ENCODE results near the gene LYPLA2. TPM values are rescaled to one million over a fixed set of nuclear protein-coding genes. Genes with fewer than 3 reads are reported as not detected.

Gene LYPLA2
- total RNA-seq, 1 donor from 2014 or later, result 21.9 TPM

Other genes with a start within 250 kb of the LYPLA2 start
- gene ID3, start 231.6 kb upstream of the LYPLA2 start, total RNA-seq, result 120 TPM
- gene RPL11, start 99.3 kb upstream of the LYPLA2 start, total RNA-seq, result 1,434 TPM
- 14.1 TPM for gene ELOA, start 47.7 kb upstream of the LYPLA2 start, total RNA-seq
- gene PITHD1, start 12.7 kb upstream of the LYPLA2 start, total RNA-seq, result 53.2 TPM
- 17.2 TPM for gene GALE, start 9.6 kb downstream of the LYPLA2 start, total RNA-seq
- 31.3 TPM for gene HMGCL, start 34.3 kb downstream of the LYPLA2 start, total RNA-seq
- 21.9 TPM for gene FUCA1, start 77.1 kb downstream of the LYPLA2 start, total RNA-seq
- under 0.01 TPM for gene CNR2, start 122.2 kb downstream of the LYPLA2 start, total RNA-seq
- 62.6 TPM for gene PNRC2, start 168.7 kb downstream of the LYPLA2 start, total RNA-seq
- gene SRSF10, start 189.2 kb downstream of the LYPLA2 start, total RNA-seq, result 65.2 TPM